ENCODE results near the gene IQCF6. TPM values are rescaled to one million over a fixed set of nuclear protein-coding genes. Genes with fewer than 3 reads are reported as not detected.
A peak's percentile ranks its signal among the peaks of the same experiment; 100 is the strongest.
"Not testable (repeated sequence)": the region's sequence is repeated elsewhere in the genome, so short reads cannot be mapped to it uniquely, and the experiment has no call there.

IQCF6 gene
- total and polyA plus RNA-seq, 4 donors = not detected

DNA sequence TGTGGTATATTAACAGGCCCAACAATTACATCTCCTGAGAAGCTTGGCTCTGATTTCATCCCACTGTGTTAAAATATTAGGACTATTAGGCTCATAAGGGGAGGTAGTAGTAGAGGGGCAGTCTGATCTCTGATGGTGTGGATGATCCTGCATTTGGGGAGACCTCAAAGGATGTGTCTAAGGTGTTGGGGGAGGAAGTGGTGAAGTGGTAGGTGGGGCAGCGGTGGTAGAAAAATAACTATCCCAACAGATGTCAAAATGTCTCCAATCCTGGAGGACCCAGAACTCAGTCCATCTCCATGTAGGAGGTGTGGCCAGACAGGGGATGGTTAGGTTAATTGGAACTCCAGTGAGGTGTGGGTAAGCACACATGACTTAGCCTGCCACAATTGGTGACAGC lies 10.4 kb upstream of the IQCF6 start:
- 90 to 92% methylated on average over 1 of the region's 1 CpG for WGBS, 2 donors
- DNase-seq (no peak), ATAC-seq (ENCODE audit: low FRiP score) (no peak)
- Histone ChIP-seq H3K9me3 (ENCODE audit: control insufficient read depth, low read length) (no peaks in the 10 kb centered on the region), H3K4me3 (ENCODE audit: low read length in 2 of 2) (no peak overlapping the region), H3K27me3 (ENCODE audit: control insufficient read depth in 1 of 2, insufficient read depth in 2 of 2, low read length in 1 of 2) (no peaks in the 10 kb centered on the region), H3K27ac (ENCODE audit: low read depth in 1 of 2, low read length in 2 of 2) (no peak overlapping the region), H3K36me3 (ENCODE audit: control insufficient read depth in 1 of 2, insufficient read depth in 2 of 2, low read length in 1 of 2) (no peaks in the 10 kb centered on the region), H3K4me1 (ENCODE audit: control insufficient read depth in 1 of 2, insufficient read depth in 2 of 2, low read length in 2 of 2) (no peaks in the 10 kb centered on the region)
- intact Hi-C loops (cut with DNase I) = no loop called here

GRCh38 chr3:51787576-51787975 lies 8.5 kb upstream of the IQCF6 start:
- intact Hi-C loops (cut with DNase I); H3K4me1 ChIP-seq (ENCODE audit: control insufficient read depth in 1 of 2, insufficient read depth in 2 of 2, low read length in 2 of 2); H3K4me3 ChIP-seq (ENCODE audit: low read length in 2 of 2); H3K9me3 ChIP-seq (ENCODE audit: control insufficient read depth, low read length); H3K27me3 ChIP-seq (ENCODE audit: control insufficient read depth in 1 of 2, insufficient read depth in 2 of 2, low read length in 1 of 2); H3K36me3 ChIP-seq (ENCODE audit: control insufficient read depth in 1 of 2, insufficient read depth in 2 of 2, low read length in 1 of 2); ATAC-seq (ENCODE audit: low FRiP score); H3K27ac ChIP-seq (ENCODE audit: low read depth in 1 of 2, low read length in 2 of 2); DNase-seq: not testable (repeated sequence)

GRCh38 chr3:51786267-51786666 lies 7.2 kb upstream of the IQCF6 start:
- H3K27ac ChIP-seq (ENCODE audit: low read depth in 1 of 2, low read length in 2 of 2) = no peak overlapping the region
- no peaks in the 10 kb centered on the region for H3K9me3 ChIP-seq (ENCODE audit: control insufficient read depth, low read length)
- H3K27me3 ChIP-seq (ENCODE audit: control insufficient read depth in 1 of 2, insufficient read depth in 2 of 2, low read length in 1 of 2) = no peaks in the 10 kb centered on the region
- no peak overlapping the region for H3K4me3 ChIP-seq (ENCODE audit: low read length in 2 of 2)
- no peaks in the 10 kb centered on the region for H3K4me1 ChIP-seq (ENCODE audit: control insufficient read depth in 1 of 2, insufficient read depth in 2 of 2, low read length in 2 of 2)
- intact Hi-C loops (cut with DNase I) = no loop called here
- DNase-seq (no peak), ATAC-seq (ENCODE audit: low FRiP score) (no peak)
- 53 to 59% methylated on average over 2 of the region's 2 CpGs for WGBS, 2 donors
- H3K36me3 ChIP-seq (ENCODE audit: control insufficient read depth in 1 of 2, insufficient read depth in 2 of 2, low read length in 1 of 2) = no peaks in the 10 kb centered on the region

GRCh38 chr3:51778554-51778953 lies 483 bp downstream of the IQCF6 start:
- no peaks in the 10 kb centered on the region for H3K27me3 ChIP-seq (ENCODE audit: control insufficient read depth in 1 of 2, insufficient read depth in 2 of 2, low read length in 1 of 2)
- DNase-seq (no peak), ATAC-seq (ENCODE audit: low FRiP score) (no peak)
- H3K4me3 ChIP-seq (ENCODE audit: low read length in 2 of 2) = no peak overlapping the region
- intact Hi-C loops (cut with DNase I) = no loop called here
- H3K27ac ChIP-seq (ENCODE audit: low read depth in 1 of 2, low read length in 2 of 2) = no peak overlapping the region
- no peaks in the 10 kb centered on the region for H3K4me1 ChIP-seq (ENCODE audit: control insufficient read depth in 1 of 2, insufficient read depth in 2 of 2, low read length in 2 of 2)
- 95 to 96% methylated on average over 17 of the region's 17 CpGs for WGBS, 2 donors
- peaks cover 1% of the 10 kb centered on the region for H3K9me3 ChIP-seq (ENCODE audit: control insufficient read depth, low read length)
- no peaks in the 10 kb centered on the region for H3K36me3 ChIP-seq (ENCODE audit: control insufficient read depth in 1 of 2, insufficient read depth in 2 of 2, low read length in 1 of 2)

DNA sequence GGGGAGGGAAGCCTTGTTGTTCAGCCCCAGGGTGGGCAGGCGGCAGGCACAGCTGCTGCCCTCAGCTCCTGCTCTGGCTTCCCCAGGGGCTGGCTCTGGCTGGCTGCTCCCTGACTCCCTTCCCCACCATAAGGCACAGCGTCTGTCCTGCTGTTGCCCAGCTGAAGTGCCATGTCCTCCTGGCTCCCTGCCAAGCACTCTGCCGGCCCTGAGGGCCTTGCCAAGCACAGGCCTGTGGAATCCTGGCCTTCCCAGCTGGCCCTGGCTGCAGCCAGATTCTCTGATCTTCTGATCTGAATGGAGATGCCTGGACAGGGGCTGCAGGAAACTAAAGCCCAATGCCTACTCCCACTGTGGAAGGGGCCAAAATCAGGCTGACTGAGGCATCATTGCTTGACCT lies 1.1 kb downstream of the IQCF6 start:
- no peak overlapping the region for H3K4me3 ChIP-seq (ENCODE audit: low read length in 2 of 2)
- intact Hi-C loops (cut with DNase I) = no loop called here
- ATAC-seq (ENCODE audit: low FRiP score) (peak; percentile 33), DNase-seq (peak in 1 of 2 donors; percentile 74)
- WGBS, 2 donors = 16 to 20% methylated on average over 3 of the region's 3 CpGs
- H3K9me3 ChIP-seq (ENCODE audit: control insufficient read depth, low read length) = peaks cover 1% of the 10 kb centered on the region
- H3K27me3 ChIP-seq (ENCODE audit: control insufficient read depth in 1 of 2, insufficient read depth in 2 of 2, low read length in 1 of 2) = no peaks in the 10 kb centered on the region
- no peaks in the 10 kb centered on the region for H3K4me1 ChIP-seq (ENCODE audit: control insufficient read depth in 1 of 2, insufficient read depth in 2 of 2, low read length in 2 of 2)
- no peak overlapping the region for H3K27ac ChIP-seq (ENCODE audit: low read depth in 1 of 2, low read length in 2 of 2)
- no peaks in the 10 kb centered on the region for H3K36me3 ChIP-seq (ENCODE audit: control insufficient read depth in 1 of 2, insufficient read depth in 2 of 2, low read length in 1 of 2)

- no peaks in the 10 kb centered on the region for H3K4me1 ChIP-seq (ENCODE audit: control insufficient read depth in 1 of 2, insufficient read depth in 2 of 2, low read length in 2 of 2)
- intact Hi-C loops (cut with DNase I) = no loop called here
Observed at GRCh38 chr3:51773529-51774056, 5.4 kb downstream of the IQCF6 start.

GRCh38 chr3:51759203-51759602 lies 19.8 kb downstream of the IQCF6 start:
- Histone ChIP-seq H3K9me3 (ENCODE audit: control insufficient read depth, low read length) (peaks cover 11% of the 10 kb centered on the region), H3K27me3 (ENCODE audit: control insufficient read depth in 1 of 2, insufficient read depth in 2 of 2, low read length in 1 of 2) (peaks cover 0 to 1% of the 10 kb centered on the region in 2 donors)
- intact Hi-C loops (cut with DNase I) = no loop called here

More at GRCh38 chr3:51773529-51774056, 5.4 kb downstream of the IQCF6 start:
- no peak overlapping the region for H3K4me3 ChIP-seq (ENCODE audit: low read length in 2 of 2)
- DNase-seq (no peak), ATAC-seq (ENCODE audit: low FRiP score) (no peak)
- WGBS, 2 donors = 25 to 34% methylated on average over 4 of the region's 4 CpGs
- no peaks in the 10 kb centered on the region for H3K27me3 ChIP-seq (ENCODE audit: control insufficient read depth in 1 of 2, insufficient read depth in 2 of 2, low read length in 1 of 2)
- no peaks in the 10 kb centered on the region for H3K36me3 ChIP-seq (ENCODE audit: control insufficient read depth in 1 of 2, insufficient read depth in 2 of 2, low read length in 1 of 2)
- H3K27ac ChIP-seq (ENCODE audit: low read depth in 1 of 2, low read length in 2 of 2) = no peak overlapping the region
- peaks cover 1% of the 10 kb centered on the region for H3K9me3 ChIP-seq (ENCODE audit: control insufficient read depth, low read length)

GRCh38 chr3:51753763-51754750 lies 25.0 kb downstream of the IQCF6 start:
- H3K4me3 ChIP-seq (ENCODE audit: low read length in 2 of 2); H3K9me3 ChIP-seq (ENCODE audit: control insufficient read depth, low read length); H3K27ac ChIP-seq (ENCODE audit: low read depth in 1 of 2, low read length in 2 of 2); H3K4me1 ChIP-seq (ENCODE audit: control insufficient read depth in 1 of 2, insufficient read depth in 2 of 2, low read length in 2 of 2); H3K36me3 ChIP-seq (ENCODE audit: control insufficient read depth in 1 of 2, insufficient read depth in 2 of 2, low read length in 1 of 2); DNase-seq; H3K27me3 ChIP-seq (ENCODE audit: control insufficient read depth in 1 of 2, insufficient read depth in 2 of 2, low read length in 1 of 2); intact Hi-C loops (cut with DNase I); ATAC-seq (ENCODE audit: low FRiP score): not testable (repeated sequence)
- 58 to 67% methylated on average over 13 of the region's 13 CpGs for WGBS, 2 donors

More at GRCh38 chr3:51759203-51759602, 19.8 kb downstream of the IQCF6 start:
- ATAC-seq (ENCODE audit: low FRiP score) (no peak), DNase-seq (no peak)
- Histone ChIP-seq H3K4me3 (ENCODE audit: low read length in 2 of 2) (no peak overlapping the region), H3K36me3 (ENCODE audit: control insufficient read depth in 1 of 2, insufficient read depth in 2 of 2, low read length in 1 of 2) (no peaks in the 10 kb centered on the region), H3K4me1 (ENCODE audit: control insufficient read depth in 1 of 2, insufficient read depth in 2 of 2, low read length in 2 of 2) (no peaks in the 10 kb centered on the region), H3K27ac (ENCODE audit: low read depth in 1 of 2, low read length in 2 of 2) (no peak overlapping the region)

- ATAC-seq (ENCODE audit: low FRiP score) (no peak), DNase-seq (no peak)
- H3K27me3 ChIP-seq (ENCODE audit: control insufficient read depth in 1 of 2, insufficient read depth in 2 of 2, low read length in 1 of 2) = no peaks in the 10 kb centered on the region
- intact Hi-C loops (cut with DNase I) = no loop called here
- 85 to 89% methylated on average over 2 of the region's 2 CpGs for WGBS, 2 donors
- H3K27ac ChIP-seq (ENCODE audit: low read depth in 1 of 2, low read length in 2 of 2) = no peak overlapping the region
- H3K36me3 ChIP-seq (ENCODE audit: control insufficient read depth in 1 of 2, insufficient read depth in 2 of 2, low read length in 1 of 2) = no peaks in the 10 kb centered on the region
- H3K9me3 ChIP-seq (ENCODE audit: control insufficient read depth, low read length) = peaks cover 3% of the 10 kb centered on the region
- no peak overlapping the region for H3K4me3 ChIP-seq (ENCODE audit: low read length in 2 of 2)
- H3K4me1 ChIP-seq (ENCODE audit: control insufficient read depth in 1 of 2, insufficient read depth in 2 of 2, low read length in 2 of 2) = no peaks in the 10 kb centered on the region
Observed at GRCh38 chr3:51751287-51751686, 27.8 kb downstream of the IQCF6 start.

Measured in aorta (tissue), 5 donors.